ENCODE results near the gene LDLRAD2.
"Not testable (repeated sequence)": the region's sequence is repeated elsewhere in the genome, so short reads cannot be mapped to it uniquely, and the experiment has no call there.

DNA sequence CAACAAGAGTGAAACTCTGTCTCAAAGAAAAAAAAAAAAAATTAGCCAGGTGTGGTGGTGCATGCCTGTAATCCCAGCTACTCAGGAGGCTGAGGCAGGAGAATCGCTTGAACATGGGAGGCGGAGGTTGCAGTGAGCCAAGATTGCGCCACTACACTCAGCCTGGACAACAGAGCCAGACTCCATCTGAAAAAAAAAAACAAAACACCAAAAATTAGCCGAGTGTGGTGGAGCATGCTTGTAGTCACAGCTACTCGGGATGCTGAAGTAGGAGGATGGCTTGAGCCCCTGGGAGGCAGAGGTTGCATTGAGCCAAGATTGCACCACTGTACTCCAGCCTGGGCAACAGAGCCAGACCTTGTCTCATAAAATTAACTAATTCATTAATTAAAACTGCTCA is 35.1 kb upstream of the LDLRAD2 start:
- not testable (repeated sequence) for TF ChIP-seq POLR2A, POLR2AphosphoS5 (IDR thresholded peaks at IDR 0.05)
- TF ChIP-seq, protein P1, sequence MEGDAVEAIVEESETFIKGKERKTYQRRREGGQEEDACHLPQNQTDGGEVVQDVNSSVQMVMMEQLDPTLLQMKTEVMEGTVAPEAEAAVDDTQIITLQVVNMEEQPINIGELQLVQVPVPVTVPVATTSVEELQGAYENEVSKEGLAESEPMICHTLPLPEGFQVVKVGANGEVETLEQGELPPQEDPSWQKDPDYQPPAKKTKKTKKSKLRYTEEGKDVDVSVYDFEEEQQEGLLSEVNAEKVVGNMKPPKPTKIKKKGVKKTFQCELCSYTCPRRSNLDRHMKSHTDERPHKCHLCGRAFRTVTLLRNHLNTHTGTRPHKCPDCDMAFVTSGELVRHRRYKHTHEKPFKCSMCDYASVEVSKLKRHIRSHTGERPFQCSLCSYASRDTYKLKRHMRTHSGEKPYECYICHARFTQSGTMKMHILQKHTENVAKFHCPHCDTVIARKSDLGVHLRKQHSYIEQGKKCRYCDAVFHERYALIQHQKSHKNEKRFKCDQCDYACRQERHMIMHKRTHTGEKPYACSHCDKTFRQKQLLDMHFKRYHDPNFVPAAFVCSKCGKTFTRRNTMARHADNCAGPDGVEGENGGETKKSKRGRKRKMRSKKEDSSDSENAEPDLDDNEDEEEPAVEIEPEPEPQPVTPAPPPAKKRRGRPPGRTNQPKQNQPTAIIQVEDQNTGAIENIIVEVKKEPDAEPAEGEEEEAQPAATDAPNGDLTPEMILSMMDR (IDR thresholded peaks at IDR 0.05) = not testable (repeated sequence)
